ENCODE measurements around the gene NCDN.

DNA sequence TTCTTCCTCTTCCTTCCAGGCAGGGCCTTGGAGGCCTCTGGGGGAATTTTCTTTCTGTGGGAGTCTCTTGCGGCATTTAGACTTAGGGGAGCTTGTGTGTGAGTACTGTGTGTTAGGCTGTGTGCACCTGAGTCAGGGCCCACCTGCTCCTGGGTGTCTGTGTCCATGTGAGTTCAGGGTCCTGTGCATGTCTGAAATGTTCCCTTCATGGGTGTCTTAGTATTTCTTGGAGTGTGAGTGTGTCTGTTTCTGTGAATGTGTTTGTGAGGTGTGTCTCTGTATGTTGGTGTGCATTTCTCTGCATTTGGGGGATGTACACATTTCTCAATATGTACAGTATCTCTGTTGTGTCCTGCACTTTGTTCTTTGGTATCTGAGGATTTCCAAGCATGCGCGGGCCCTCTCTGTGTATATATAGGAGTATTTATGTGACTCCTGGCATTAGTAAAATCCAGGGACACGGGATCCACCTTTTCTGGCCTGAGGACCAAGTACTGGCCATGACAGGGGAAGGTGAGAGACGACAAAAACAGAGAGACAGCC, 17.9 kb downstream of the NCDN start:
- no peak for TF ChIP-seq EZH2phosphoT487 (IDR thresholded peaks at IDR 0.05; ENCODE audit: low read depth, severe bottlenecking, unreplicated experiment)
- TF ChIP-seq CTCF (IDR thresholded peaks at IDR 0.05; ENCODE audit: poor library complexity), result no peak
